PFSK-1 (cell line): Measurements from ENCODE around the gene SASH1.

Source experiments
- FOXP2 ChIP-seq: optimal IDR thresholded peaks from 2 replicates; pipeline ENCODE3; 2011; ENCODE audit warnings: borderline replicate concordance, control low read depth, inconsistent platforms; ENCODE audit not compliant: insufficient read depth; ENCODE audit errors: extremely low read length, extremely low read depth
- POLR2AphosphoS5 ChIP-seq: IDR thresholded peaks from 2 replicates; pipeline ENCODE4 v1.6.1; 2012; ENCODE audit warnings: low read depth, mild to moderate bottlenecking, control low read depth, low read length, moderate library complexity
- REST ChIP-seq, 2 experiments: IDR thresholded peaks; 2 replicates each; pipeline versions ENCODE4 v1.6.1 to v1.8.0; 2011 to 2012; ENCODE audit warnings: low read depth in 2 of 2, low read length in 2 of 2, control low read depth in 1 of 2, inconsistent platforms in 1 of 2, mild to moderate bottlenecking in 1 of 2, moderate library complexity in 1 of 2; ENCODE audit not compliant: insufficient read depth in 1 of 2
- SIN3A ChIP-seq: IDR thresholded peaks from 2 replicates; pipeline ENCODE4 v1.6.1; 2012; ENCODE audit warnings: mild to moderate bottlenecking, low read length, moderate library complexity, borderline replicate concordance; ENCODE audit not compliant: insufficient read depth
- TAF1 ChIP-seq: IDR thresholded peaks from 2 replicates; pipeline ENCODE4 v1.6.1; 2012; ENCODE audit warnings: low read length, control low read depth, borderline replicate concordance; ENCODE audit not compliant: insufficient read depth

GRCh38 chr6:148375401-148375800 is 32.8 kb downstream of the SASH1 start:
- no peak for TF ChIP-seq TAF1
- TF ChIP-seq POLR2AphosphoS5 = no peak
- no peak for TF ChIP-seq REST (IDR thresholded peaks at IDR 0.05; ENCODE audit: insufficient read depth in 1 of 2, low read depth in 2 of 2, low read length in 2 of 2)
- TF ChIP-seq FOXP2 = no peak
- TF ChIP-seq SIN3A = no peak
